ENCODE results near the gene HOXA5. TPM values are rescaled to one million over a fixed set of nuclear protein-coding genes. Genes with fewer than 3 reads are reported as not detected.

HOXA5 gene
- total RNA-seq, 1 experiment from 2014 or later = 7.4 TPM

DNA sequence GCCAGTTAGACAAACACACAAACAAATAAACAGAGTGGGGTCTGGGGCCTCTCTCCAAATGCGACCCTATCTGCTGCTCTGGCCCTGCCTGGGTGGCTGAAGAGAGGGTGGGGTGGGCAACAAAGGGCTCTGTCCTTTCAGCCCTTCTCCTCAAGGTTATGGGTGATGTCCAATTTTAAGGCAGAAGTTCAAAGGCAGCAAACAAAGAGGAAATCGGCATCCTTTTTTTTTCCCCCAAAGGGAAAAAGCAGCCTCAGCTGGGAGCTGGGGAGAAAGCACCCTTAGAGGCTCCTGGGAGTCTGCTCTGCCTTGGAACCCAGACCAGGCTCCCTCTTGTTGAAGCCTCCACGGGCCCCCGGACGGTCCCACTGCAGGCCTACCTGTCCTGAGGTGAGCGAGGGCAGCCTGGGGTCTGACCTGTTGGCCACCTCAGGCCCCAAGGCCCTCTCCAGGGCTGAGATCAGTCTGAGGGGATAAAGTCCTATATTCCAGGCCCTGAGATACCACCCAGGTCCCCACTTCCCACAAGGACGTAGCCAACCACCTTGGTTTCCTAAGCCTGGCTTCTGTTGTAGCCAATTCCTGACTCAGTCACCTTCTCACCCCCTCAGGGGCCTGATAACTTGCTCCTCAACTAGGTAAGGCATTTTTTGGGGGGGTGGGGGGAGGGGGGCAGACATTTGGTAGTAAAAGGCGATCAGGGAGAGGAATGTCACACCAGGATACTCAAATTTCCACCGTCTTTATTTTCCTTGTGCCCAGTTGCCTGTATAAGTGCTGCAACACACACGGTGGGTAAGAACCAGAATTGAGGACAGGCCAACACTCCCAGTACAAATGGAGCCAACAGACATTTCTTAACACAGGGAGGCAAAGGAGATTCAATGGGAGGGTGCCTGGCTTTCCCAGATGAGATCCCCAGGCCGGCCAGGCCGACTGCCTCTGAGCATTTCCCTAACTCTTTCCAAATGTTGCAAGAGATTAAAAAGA, 37.2 kb upstream of the HOXA5 start:
- Mint-ChIP-seq H3K4me1 (ENCODE audit: insufficient read depth, unreplicated experiment) (peaks cover 8% of the 10 kb centered on the region), H3K36me3 (ENCODE audit: insufficient read depth, unreplicated experiment) (no peaks in the 10 kb centered on the region), H3K9me3 (ENCODE audit: unreplicated experiment) (no peaks in the 10 kb centered on the region), H3K27ac (ENCODE audit: low read depth, unreplicated experiment) (no peak overlapping the region), H3K27me3 (ENCODE audit: insufficient read depth, unreplicated experiment) (no peaks in the 10 kb centered on the region), H3K4me3 (ENCODE audit: unreplicated experiment) (no peak overlapping the region)
- CTCF ChIA-PET = interaction anchor here (0.6 to 2.4 kb wide), 9 partner anchors 10 to 586 kb away, joined by 3 to 10 read pairs (median 4); no protein-coding TSS in a partner anchor
- intact Hi-C loops (cut with micrococcal nuclease) = no loop called here
- no TSS peak for BruUV-seq (replicated peaks)
- POLR2A ChIA-PET = no interaction called here
- DNase-seq (ENCODE audit: unreplicated experiment) = no peak
- TF ChIP-seq, protein P1, sequence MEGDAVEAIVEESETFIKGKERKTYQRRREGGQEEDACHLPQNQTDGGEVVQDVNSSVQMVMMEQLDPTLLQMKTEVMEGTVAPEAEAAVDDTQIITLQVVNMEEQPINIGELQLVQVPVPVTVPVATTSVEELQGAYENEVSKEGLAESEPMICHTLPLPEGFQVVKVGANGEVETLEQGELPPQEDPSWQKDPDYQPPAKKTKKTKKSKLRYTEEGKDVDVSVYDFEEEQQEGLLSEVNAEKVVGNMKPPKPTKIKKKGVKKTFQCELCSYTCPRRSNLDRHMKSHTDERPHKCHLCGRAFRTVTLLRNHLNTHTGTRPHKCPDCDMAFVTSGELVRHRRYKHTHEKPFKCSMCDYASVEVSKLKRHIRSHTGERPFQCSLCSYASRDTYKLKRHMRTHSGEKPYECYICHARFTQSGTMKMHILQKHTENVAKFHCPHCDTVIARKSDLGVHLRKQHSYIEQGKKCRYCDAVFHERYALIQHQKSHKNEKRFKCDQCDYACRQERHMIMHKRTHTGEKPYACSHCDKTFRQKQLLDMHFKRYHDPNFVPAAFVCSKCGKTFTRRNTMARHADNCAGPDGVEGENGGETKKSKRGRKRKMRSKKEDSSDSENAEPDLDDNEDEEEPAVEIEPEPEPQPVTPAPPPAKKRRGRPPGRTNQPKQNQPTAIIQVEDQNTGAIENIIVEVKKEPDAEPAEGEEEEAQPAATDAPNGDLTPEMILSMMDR (IDR thresholded peaks at IDR 0.05; ENCODE audit: unreplicated experiment) = no peak

DNA sequence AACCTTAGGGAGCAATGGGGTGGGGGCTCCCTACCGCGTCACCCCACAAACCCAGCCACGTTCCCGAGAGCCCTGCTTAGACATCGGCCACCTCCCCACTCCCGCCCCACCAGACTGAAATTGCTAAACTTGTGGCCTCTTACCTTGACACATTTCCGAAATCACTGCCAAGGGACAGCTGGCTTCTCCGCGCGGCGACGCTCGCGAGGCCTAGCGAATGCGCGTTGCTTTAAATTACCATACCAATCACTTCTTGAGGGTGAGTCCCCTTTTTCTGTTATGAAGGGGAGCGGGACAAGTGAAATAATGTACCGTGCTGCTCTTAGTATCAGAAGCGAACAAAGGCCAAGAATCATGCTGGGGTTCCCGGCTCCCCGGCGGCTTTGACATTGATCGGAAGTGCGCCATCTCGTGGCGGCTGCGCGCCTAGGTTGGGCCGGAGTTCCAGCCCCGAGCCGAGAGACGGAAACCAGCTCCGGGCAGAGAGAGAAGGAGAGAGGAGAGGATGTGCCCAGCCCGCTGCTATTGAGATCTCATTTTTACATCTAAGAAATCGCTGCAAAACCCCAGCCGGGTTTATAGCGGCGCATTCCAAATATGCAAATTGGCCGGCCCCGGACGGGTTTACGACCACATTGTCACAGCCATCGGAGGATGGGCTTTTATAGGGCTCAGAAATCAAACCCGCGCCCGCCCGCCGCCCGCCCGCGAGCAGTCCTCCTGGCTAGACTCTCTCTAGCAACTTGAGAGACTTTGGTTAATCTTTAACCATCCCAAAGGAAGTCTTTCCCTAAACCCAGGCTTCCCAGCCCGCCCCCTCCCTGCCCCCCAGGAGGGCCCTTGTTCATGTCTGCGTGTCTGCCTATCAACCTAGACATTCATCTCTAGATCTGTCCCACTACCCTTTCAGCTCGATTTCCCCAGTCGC, 36.3 kb upstream of the HOXA5 start:
- no peaks in the 10 kb centered on the region for H3K27me3 Mint-ChIP-seq (ENCODE audit: insufficient read depth, unreplicated experiment)

DNA sequence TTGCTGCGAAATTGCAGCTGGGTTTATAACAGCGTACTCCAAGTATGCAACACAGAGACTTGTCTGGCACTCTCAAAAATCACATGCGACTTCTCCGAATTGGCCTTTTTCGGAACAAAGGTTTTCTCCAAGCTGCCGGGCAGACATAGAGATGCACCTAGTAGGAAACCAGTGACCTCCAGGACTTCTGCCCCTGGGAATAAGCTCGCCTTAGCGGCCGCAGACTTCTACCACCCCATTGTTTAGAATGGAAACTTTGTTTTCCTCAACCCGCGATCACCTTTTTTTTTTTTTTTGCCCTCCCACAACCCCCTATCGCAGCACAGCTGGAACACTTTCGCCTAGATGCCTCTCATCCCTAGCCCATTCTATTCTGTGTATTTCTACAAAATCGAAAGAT, 35.5 kb upstream of the HOXA5 start:
- no peaks in the 10 kb centered on the region for H3K36me3 Mint-ChIP-seq (ENCODE audit: insufficient read depth, unreplicated experiment)
- BruUV-seq (replicated peaks) = no TSS peak
- no peak overlapping the region for H3K27ac Mint-ChIP-seq (ENCODE audit: low read depth, unreplicated experiment)
- POLR2A ChIA-PET = interaction anchor here (0.5 kb wide), 1 partner anchor 485 kb away, joined by 3 read pairs; no protein-coding TSS in a partner anchor
- DNase-seq (ENCODE audit: unreplicated experiment) = no peak
- H3K4me1 Mint-ChIP-seq (ENCODE audit: insufficient read depth, unreplicated experiment) = no peaks in the 10 kb centered on the region
- intact Hi-C loops (cut with micrococcal nuclease) = no loop called here
- CTCF ChIA-PET = interaction anchor here (0.6 to 2.4 kb wide), 18 partner anchors 9 to 1931 kb away, joined by 3 to 10 read pairs (median 3); no protein-coding TSS in a partner anchor
- H3K27me3 Mint-ChIP-seq (ENCODE audit: insufficient read depth, unreplicated experiment) = no peaks in the 10 kb centered on the region
- H3K9me3 Mint-ChIP-seq (ENCODE audit: unreplicated experiment) = no peaks in the 10 kb centered on the region
- H3K4me3 Mint-ChIP-seq (ENCODE audit: unreplicated experiment) = no peak overlapping the region
- TF ChIP-seq, protein P1 (IDR thresholded peaks at IDR 0.05; ENCODE audit: unreplicated experiment) = no peak

More for the DNA sequence above, 36.3 kb upstream of the HOXA5 start:
- ChIA-PET POLR2A (interaction anchor here (0.7 kb wide), 1 partner anchor 492 kb away, joined by 3 read pairs; no protein-coding TSS in a partner anchor), CTCF (interaction anchor here (0.6 to 2.4 kb wide), 15 partner anchors 8 to 1932 kb away, joined by 3 to 10 read pairs (median 3); no protein-coding TSS in a partner anchor)
- Mint-ChIP-seq H3K4me1 (ENCODE audit: insufficient read depth, unreplicated experiment) (peaks cover 2% of the 10 kb centered on the region), H3K27ac (ENCODE audit: low read depth, unreplicated experiment) (no peak overlapping the region), H3K9me3 (ENCODE audit: unreplicated experiment) (no peaks in the 10 kb centered on the region), H3K4me3 (ENCODE audit: unreplicated experiment) (no peak overlapping the region), H3K36me3 (ENCODE audit: insufficient read depth, unreplicated experiment) (no peaks in the 10 kb centered on the region)
- intact Hi-C loops (cut with micrococcal nuclease) = no loop called here
- BruUV-seq (replicated peaks) = no TSS peak
- peak; percentile 69 for DNase-seq (ENCODE audit: unreplicated experiment)
- TF ChIP-seq, protein P1 (IDR thresholded peaks at IDR 0.05; ENCODE audit: unreplicated experiment) = peak; percentile 84

Data from MCF 10A (cell line).